Measurements from ENCODE around the gene CCDC107.

Gene CCDC107

DNA sequence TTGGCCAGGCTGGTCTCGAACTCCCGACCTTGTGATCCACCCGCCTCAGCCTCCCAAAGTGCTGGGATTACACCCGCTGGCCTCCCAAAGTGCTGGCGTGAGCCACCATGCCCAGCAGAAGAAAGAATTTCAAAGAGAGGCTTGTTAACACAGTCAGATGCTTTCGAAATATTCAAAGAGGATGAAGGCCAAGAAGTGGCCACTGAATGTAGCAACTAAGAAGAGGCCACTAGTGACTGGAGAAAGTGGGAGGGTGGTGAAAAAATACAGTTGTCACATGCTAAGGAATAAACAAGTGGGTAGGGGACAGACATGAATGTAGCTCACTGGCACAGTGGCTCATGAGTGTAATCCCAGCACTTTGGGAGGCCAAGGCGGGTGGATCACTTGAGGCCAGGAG, 44.6 kb downstream of the CCDC107 start:
- no peak for DNase-seq

DNA sequence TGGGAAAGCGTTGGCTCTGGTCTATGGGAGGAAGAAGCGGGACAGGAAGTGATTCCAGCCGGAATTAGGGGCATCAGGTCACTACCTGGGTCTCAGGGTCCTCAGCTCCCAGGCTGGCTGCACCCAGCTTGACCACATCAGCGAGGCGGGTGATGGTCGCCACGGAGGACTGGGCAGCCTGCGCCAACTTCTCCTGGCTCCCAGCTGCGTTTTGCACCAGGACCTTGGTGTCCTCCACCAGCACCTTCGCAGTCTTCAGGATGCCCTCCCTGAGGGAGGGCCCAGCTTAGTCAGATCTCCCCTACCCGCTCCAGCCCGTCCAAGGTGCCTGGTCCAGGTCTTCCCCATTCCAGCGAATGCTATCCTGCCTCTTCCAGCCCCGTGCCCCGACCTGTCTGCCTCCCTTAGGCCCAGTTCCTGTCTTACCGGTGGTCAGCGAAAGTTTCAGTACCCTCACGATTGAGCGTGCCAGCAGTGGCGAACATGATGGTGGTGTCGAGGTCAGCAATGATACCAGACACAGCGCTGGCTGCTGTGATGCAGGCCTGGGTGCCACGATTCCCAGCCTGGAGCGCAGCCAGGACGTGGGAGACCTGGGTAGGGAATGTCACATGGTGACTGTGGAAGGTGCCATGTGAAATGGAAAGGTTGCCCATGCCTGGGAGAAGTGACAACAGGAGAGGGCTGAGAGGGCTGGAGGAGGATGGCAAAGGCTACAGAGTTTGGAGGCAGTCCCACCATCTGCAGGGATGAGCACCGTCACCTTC, 46.0 kb downstream of the CCDC107 start:
- no peak for DNase-seq

DNA sequence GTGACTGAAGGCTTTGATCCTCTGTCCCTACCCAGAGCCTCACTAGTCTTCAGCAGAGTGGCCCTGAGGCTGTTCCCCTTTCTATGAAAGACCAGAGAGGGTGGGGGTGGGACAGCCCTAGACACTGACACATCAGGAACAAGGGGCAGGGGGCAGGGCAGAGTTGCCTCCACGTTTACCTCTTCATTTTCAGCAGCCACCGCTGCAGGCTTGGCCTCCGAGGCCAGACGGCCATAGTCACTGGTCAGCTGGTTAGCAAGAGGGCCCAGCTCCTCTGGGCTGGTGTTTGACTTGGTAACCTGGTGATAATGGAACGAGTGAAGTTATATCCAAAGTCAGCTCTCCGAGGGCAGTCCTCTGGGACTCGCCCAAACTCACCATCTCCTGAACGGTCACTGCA, 47.3 kb downstream of the CCDC107 start:
- no peak for DNase-seq

DNA sequence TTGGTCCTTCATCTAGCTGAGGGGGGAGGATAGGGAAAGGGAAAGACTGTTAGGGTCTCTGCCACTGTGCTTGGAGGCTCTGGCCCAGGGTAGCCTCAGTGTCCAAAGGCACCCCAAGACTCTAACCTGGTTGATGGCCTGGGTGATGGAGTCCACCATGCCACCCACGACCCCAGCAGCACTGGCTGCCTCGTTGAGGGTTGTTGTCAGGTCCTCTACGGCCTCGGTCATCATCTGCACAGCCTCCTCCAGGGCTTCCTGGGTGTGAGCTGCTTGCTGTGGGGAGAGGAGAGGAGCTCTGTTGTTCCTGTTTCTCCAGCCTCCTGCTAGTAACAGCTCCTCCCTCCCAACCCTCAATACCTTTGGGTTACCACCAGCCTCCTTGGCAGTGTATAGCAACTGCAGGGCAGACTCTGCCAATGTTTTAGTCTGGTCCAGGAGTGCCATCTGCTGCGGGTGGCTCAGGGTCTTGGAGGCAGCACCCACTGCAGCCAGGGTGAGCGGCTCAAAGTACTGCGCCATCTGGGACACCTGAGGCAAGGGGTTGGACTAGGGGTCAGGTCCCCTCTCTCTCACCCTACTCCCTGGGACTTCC, 47.8 kb downstream of the CCDC107 start:
- DNase-seq: no peak

DNA sequence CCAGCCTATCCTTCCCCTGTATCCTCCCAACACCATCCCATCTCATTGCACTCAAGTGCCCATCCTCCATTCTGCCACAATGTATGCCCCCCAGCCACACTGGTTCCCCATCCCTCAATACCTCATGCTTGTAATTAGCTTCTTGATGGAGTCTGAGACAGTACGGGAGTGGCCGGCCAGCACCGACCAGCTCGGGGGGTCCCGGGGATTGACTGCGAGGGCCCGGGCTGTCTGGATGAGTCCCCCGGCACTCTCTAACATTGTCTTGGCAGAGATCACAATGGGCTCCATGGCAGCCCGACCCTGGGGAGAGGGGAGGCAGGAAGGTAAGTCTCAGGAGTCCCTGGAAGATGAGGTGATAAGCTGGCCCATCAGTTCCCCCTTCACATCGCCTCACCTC, 48.9 kb downstream of the CCDC107 start:
- no peak for DNase-seq

DNA sequence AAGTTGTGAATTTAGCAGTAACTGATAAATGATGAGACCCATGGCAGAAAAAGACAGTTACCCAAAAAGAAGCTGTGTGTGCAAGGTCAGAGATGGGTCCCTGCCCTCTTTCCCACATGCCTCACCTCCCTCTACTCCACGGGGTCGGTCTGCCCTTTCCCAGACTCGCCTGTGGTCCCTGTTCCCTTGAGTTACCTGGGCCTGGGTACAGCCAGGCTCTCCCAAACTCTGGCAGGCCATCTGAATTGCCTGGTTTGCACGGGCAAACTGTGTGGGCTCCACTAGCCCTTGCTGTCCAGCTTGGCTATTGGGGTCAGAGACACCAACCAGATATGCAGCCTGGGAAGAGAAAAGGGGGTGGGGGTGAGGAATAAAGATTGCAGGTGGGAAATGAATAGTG, 50.1 kb downstream of the CCDC107 start:
- DNase-seq: no peak

DNA sequence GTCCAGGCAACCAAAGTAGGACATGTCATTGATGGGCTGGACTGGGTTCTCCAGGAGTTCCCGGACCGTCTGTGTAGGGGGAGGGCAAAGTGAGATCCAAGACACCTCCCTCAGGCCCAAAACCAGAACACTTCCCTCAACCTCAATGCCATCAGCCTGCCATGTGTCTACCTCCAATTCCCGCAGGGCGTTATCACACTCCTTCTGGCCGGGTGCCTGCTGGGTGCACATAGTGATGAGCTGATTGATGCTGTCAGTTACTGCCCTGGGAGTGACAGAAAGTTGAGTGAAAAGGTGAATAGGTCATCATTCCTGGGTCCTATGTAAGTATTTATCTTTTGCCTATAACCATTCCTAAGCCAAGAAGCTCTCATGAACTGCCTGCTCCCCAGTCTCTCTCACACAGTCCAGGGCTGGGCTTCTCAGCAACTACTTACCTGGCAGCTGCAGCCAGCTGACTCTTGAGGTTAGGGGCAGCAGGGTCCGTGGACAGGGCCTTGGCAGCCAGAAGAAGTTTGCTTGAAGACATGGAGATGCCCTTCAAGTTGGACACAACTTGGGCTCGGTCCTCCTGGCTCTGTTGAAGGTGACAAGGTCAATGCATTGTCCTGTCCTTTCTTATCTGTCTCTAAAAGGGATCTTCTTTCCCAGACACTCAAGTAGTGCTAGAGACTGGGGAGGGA, 52.9 kb downstream of the CCDC107 start:
- no peak for DNase-seq
